Left kidney (tissue), 2 donors: ENCODE results near the gene SNN. TPM values are rescaled to one million over a fixed set of nuclear protein-coding genes. Genes with fewer than 3 reads are reported as not detected.

Source experiments
- DNase-seq: peaks from one replicate; pipeline ENCODE4 v3.0.0-alpha.2; 2013
- polyA plus RNA-seq: library from polyadenylated mRNA; unstranded; fragments of 120-200 nt; gene quantifications from one replicate; pipeline ENCODE4 v1.2.1, GENCODE V29; 2013; ENCODE audit not compliant: insufficient read length

SNN gene
- polyA plus RNA-seq, 1 donor: 33.3 TPM

- DNase-seq: no peak
These were observed 10.0 kb downstream of the SNN start for GRCh38 chr16:11677959-11678881.

GRCh38 chr16:11679250-11679649, 11.0 kb downstream of the SNN start:
- no peak for DNase-seq

- DNase-seq: no peak
These were observed 12.0 kb downstream of the SNN start for GRCh38 chr16:11679941-11680911.

- no peak for DNase-seq
These were observed 13.3 kb downstream of the SNN start for GRCh38 chr16:11681556-11681955.

- DNase-seq: no peak
These were observed 13.9 kb downstream of the SNN start for GRCh38 chr16:11681976-11682654.

- no peak for DNase-seq
These were observed 14.4 kb downstream of the SNN start for GRCh38 chr16:11682655-11683096.

GRCh38 chr16:11683145-11683544, 14.9 kb downstream of the SNN start:
- no peak for DNase-seq

GRCh38 chr16:11684231-11685025, 16.2 kb downstream of the SNN start:
- no peak for DNase-seq

GRCh38 chr16:11685844-11686618, 17.8 kb downstream of the SNN start:
- DNase-seq: no peak

- DNase-seq: no peak
These were observed 18.6 kb downstream of the SNN start for GRCh38 chr16:11686713-11687380.

- no peak for DNase-seq
These were observed 19.6 kb downstream of the SNN start for GRCh38 chr16:11687601-11688519.

- DNase-seq: no peak
These were observed 20.2 kb downstream of the SNN start for GRCh38 chr16:11688520-11688886.

GRCh38 chr16:11689031-11689840, 21.0 kb downstream of the SNN start:
- DNase-seq: no peak

GRCh38 chr16:11691235-11691634, 23.0 kb downstream of the SNN start:
- no peak for DNase-seq

GRCh38 chr16:11691771-11692170, 23.5 kb downstream of the SNN start:
- no peak for DNase-seq

GRCh38 chr16:11692171-11692570, 23.9 kb downstream of the SNN start:
- DNase-seq: no peak

- DNase-seq: no peak
These were observed 24.4 kb downstream of the SNN start for GRCh38 chr16:11692651-11693050.
